HG02571 (cell line): ENCODE results near the gene OR52K2.
"Not testable (repeated sequence)": the region's sequence is repeated elsewhere in the genome, so short reads cannot be mapped to it uniquely, and the experiment has no call there.

ENCODE experiments used
- ATAC-seq: cut with Tn5 transposase; IDR thresholded peaks from one replicate; pipeline ENCODE4 v1.9.1; 2021; ENCODE audit warnings: mild to moderate bottlenecking, moderate library complexity; ENCODE audit not compliant: unreplicated experiment

The OR52K2 gene

DNA sequence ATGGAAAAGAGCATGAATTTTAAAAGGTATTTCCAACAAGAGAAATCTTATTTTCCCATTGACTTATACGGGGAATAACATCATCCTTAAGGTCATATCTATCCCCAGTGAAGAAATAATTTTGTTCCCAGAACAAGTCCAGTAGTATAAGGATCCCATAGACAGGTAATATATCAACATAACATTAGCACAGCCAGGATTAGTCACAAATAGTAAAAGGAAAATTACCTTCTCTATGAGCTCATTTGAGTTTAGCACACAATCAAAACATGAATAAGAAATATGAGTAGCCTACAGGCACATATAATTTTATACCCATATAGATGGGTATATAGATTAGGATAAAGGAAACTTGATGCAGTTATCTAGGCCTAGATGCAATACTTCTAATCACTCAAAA is 30.5 kb downstream of the OR52K2 start:
- no peak for ATAC-seq

- no peak for ATAC-seq
Measured at GRCh38 chr11:4480577-4481239, 31.6 kb downstream of the OR52K2 start.

- ATAC-seq: no peak
Measured at GRCh38 chr11:4481240-4481582, 32.1 kb downstream of the OR52K2 start.

GRCh38 chr11:4482445-4482844 is 33.4 kb downstream of the OR52K2 start, which contains the start of gene OR52K1:
OR52K1 (plus strand) TSS chr11:4482646; CDS start chr11:4488901, 6,255 bp downstream.
- ATAC-seq: no peak

GRCh38 chr11:4484310-4484709 is 35.2 kb downstream of the OR52K2 start:
- ATAC-seq: no peak

- not testable (repeated sequence) for ATAC-seq
Measured at GRCh38 chr11:4491405-4491804, 42.3 kb downstream of the OR52K2 start.

DNA sequence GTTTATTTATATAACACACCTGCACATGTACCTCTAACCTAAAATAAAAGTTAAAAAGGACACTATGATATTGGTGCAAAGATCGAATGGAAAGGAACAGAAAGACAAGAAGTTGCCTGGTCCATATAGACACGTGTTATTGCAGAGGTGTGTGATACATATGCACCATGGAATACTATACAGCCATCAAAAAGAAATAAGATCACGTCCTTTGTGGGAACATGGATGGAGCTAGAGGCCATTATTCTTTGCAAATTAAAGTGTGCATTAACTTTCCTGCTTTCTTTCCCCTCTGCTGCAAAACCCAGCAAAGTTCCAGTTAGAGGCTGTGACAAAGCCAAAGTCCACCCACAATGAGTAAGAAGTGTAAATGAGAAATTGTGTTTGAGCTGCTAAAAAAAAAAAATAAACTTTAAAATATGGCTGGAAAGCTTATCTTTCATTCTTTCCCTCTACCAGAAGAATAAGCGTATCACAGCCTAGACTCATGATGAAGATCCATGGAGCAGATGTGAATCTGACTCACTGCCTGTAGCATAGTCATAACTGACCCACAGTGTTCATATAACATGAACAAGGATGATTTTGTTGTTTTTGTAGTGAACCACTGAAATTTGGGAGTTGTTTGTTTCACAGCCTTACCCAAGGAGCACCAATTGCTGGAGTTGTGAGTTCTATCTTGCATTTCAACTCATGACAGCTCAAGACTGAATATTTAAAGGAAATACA is 42.9 kb downstream of the OR52K2 start:
- ATAC-seq: no peak

GRCh38 chr11:4493480-4493818 is 44.4 kb downstream of the OR52K2 start:
- ATAC-seq: no peak

- ATAC-seq: no peak
Measured at GRCh38 chr11:4495487-4495886, 46.4 kb downstream of the OR52K2 start.

GRCh38 chr11:4495986-4496385 is 46.9 kb downstream of the OR52K2 start:
- no peak for ATAC-seq

DNA sequence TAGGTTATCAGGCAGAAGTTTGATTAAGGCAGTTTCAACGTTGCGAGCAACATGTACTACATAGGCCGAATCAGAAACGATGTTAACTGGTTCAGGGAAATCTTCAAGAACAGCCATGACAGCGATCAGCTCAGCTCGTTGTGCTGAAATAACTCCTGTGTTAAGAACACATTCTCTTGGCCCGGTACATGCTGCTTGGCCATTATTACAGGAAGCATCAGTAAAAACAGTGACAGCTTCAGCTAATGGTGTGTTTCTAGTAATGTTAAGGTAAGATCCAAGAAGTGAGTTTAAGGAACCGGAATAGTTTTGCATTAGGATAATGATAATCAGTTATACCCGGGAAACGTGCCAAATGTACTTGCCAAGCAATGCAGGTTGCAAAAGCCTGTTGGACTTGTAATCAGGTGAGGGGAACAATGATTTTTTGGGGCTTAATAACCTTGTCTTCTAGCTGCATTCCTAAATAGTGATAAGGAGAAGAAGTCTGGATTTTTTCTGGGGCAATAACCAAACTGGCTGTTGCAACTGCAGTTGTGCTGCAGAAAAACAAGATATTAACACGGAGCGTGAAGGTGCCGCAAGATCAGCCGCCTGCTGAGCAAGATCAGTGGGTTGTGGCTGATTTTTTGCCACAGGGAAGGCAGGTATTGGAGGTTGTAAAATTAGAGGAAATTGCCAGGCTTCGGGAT is 47.6 kb downstream of the OR52K2 start:
- ATAC-seq: no peak
